Naive B cell (primary cell): ENCODE data around the gene WDR46. TPM values are rescaled to one million over a fixed set of nuclear protein-coding genes. Genes with fewer than 3 reads are reported as not detected.

Experiments
- ATAC-seq, 2 donors: fragments of 150-1000 bp; cut with Tn5 transposase; 2 replicates each; pipeline ENCODE4 v1.10.0; 2021; ENCODE audit warnings: low read depth in 2 of 2, mild to moderate bottlenecking in 2 of 2, moderate library complexity in 2 of 2
- DNase-seq: peaks from one replicate; pipeline ENCODE4 v3.0.0; 2022
- H3K27ac Mint-ChIP-seq, 6 donors: one replicate each; pipeline ENCODE4 v1.8.0; 2020 to 2022; ENCODE audit warnings: mild to moderate bottlenecking in 6 of 6, mixed read lengths in 6 of 6, moderate library complexity in 5 of 6, inconsistent platforms in 2 of 6
- H3K27me3 Mint-ChIP-seq, 3 donors: one replicate each; pipeline ENCODE4 v1.8.0; 2021 to 2022; ENCODE audit warnings: mixed read lengths in 3 of 3, mild to moderate bottlenecking in 1 of 3
- H3K36me3 Mint-ChIP-seq, 2 donors: one replicate each; pipeline ENCODE4 v1.8.0; 2020 to 2022; ENCODE audit warnings: mixed read lengths in 2 of 2, inconsistent platforms in 1 of 2, mild to moderate bottlenecking in 1 of 2
- H3K4me1 Mint-ChIP-seq, 3 donors: one replicate each; pipeline ENCODE4 v1.8.0; 2020 to 2022; ENCODE audit warnings: mixed read lengths in 3 of 3, inconsistent platforms in 1 of 3, mild to moderate bottlenecking in 1 of 3, moderate library complexity in 1 of 3
- H3K4me3 Mint-ChIP-seq, 8 donors: one replicate each; pipeline ENCODE4 v1.8.0; 2020 to 2022; ENCODE audit warnings: mild to moderate bottlenecking in 8 of 8, mixed read lengths in 8 of 8, moderate library complexity in 8 of 8, inconsistent platforms in 2 of 8
- H3K9me3 Mint-ChIP-seq, 7 donors: one replicate each; pipeline ENCODE4 v1.8.0; 2020 to 2022; ENCODE audit warnings: mixed read lengths in 7 of 7, mild to moderate bottlenecking in 5 of 7, inconsistent platforms in 2 of 7, moderate library complexity in 1 of 7
- polyA plus RNA-seq, 6 donors: library from polyadenylated mRNA; unstranded; fragments of 300-500 nt; fragmentation: Illumina TruSeq; gene quantifications; one replicate each; pipeline ENCODE4 v1.2.3, GENCODE V29; 2021; ENCODE audit warnings: low read depth in 6 of 6

The WDR46 gene
- polyA plus RNA-seq, 6 donors from 2014 or later: 50.5 to 78.0 (median 59.3) TPM

DNA sequence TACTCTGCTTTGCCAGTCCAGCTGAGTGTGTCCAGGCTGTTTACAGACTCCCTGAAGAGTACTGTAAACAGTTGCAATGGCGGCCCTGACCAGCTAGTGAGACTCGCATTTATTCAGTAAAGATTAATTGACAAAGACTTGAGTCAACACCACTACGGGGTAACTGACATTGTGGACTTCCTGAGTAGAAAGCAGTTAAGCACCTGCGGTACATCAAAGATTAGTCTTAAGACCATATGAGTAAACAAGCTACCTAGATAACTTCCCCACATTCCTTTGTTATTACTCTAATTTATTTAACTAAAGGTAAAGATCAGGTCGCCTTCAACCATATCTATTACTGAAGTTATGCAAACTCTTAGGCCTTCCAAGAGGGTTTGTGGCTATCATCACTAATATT is 30.0 kb downstream of the WDR46 start:
- no peaks in the 10 kb centered on the region for H3K9me3 Mint-ChIP-seq
- H3K4me1 Mint-ChIP-seq: peaks cover 0 to 5% (median under 1%) of the 10 kb centered on the region in 3 donors
- DNase-seq (no peak), ATAC-seq (no peak)
- H3K27me3 Mint-ChIP-seq: no peaks in the 10 kb centered on the region
- H3K36me3 Mint-ChIP-seq: peaks cover 0 to 7% of the 10 kb centered on the region in 2 donors
- no peak overlapping the region for H3K27ac Mint-ChIP-seq
- H3K4me3 Mint-ChIP-seq: no peak overlapping the region

DNA sequence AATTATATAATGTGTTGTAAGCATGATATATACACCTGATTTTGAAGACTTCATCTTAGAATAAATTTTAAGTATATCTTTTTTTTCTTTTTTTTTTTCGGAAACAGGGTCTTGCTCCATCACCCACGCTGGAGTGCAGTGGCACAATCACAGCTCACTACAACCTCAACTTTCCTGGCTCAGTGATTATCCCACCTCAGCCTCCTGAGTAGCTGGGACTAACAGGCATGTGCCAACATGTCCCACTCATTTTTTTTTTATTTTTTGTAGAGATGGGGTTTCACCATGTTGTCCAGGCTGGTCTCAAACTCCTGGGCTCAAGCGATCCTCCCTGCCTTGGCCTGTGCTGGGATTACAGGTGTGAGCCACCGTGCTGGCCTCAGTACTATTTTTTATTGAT is 34.4 kb downstream of the WDR46 start:
- H3K27me3 Mint-ChIP-seq: no peaks in the 10 kb centered on the region

DNA sequence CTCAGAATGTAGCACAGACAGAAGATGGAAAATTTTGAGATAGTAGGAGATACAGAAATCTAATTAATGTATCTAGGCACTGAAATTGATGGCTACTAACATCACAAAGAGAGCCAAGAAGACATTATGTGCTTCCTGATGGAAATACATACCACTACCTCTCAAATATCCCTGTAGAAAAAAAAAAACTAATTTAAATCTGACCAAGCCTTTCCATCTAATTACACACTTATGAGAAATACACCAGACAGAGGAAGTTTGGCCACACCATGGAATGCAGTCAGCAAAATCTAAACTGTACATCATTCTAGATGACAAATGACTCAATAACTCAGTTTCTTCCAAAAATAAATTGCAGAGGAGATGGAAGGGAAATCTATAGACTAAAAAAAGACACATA is 36.3 kb downstream of the WDR46 start:
- peaks cover 5 to 7% of the 10 kb centered on the region in 2 donors for H3K36me3 Mint-ChIP-seq
- no peak for ATAC-seq
- no peaks in the 10 kb centered on the region for H3K9me3 Mint-ChIP-seq
- no peak for DNase-seq
- H3K27ac Mint-ChIP-seq: peak overlapping the region in 1 of 6 donors; percentile 71
- peaks cover 20 to 40% (median 37%) of the 10 kb centered on the region in 3 donors for H3K4me1 Mint-ChIP-seq
- no peak overlapping the region for H3K4me3 Mint-ChIP-seq
- H3K27me3 Mint-ChIP-seq: no peaks in the 10 kb centered on the region

More for the DNA sequence above, 34.4 kb downstream of the WDR46 start:
- Mint-ChIP-seq H3K4me3 (no peak overlapping the region), H3K27ac (no peak overlapping the region), H3K4me1 (peaks cover 13 to 21% (median 19%) of the 10 kb centered on the region in 3 donors), H3K9me3 (no peaks in the 10 kb centered on the region), H3K36me3 (peaks cover 5 to 7% of the 10 kb centered on the region in 2 donors)
- DNase-seq (no peak), ATAC-seq (no peak)

DNA sequence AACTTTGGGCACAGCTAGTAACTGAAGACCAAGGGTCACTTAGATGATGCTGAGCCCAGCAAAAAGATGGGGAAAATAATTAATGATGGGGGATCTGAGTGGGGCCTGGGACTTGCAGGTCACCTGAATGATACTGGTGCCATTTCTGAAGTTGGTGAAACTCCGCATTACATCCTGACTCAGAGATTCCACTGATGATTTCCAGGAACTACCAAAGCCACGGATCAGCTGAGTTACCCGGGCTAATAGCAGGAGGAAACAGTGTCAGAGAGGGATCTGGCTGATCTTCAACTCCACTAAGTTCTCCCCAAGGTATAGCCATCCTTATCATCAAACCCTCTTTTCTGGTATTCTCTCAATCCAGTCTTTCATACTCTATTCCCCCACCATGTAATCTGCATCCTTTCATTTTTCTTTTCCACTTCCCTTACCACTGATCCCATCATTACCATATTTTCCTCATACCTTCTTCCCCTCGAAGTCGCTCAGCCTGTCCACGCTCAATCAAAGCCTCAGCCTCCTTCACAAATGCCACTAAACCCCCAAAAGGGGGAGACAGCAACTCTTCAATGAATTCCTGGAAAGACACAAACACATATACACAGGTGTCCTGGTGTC is 37.5 kb downstream of the WDR46 start:
- no peak for ATAC-seq
- Mint-ChIP-seq H3K27ac (peak overlapping the region in 1 of 6 donors; percentile 74), H3K4me1 (peaks cover 20 to 40% (median 38%) of the 10 kb centered on the region in 3 donors), H3K4me3 (peak overlapping the region in 3 of 8 donors; percentile 35 to 71 (median 66)), H3K27me3 (peaks cover 0 to 3% (median 0%) of the 10 kb centered on the region in 3 donors), H3K9me3 (no peaks in the 10 kb centered on the region), H3K36me3 (peaks cover 5 to 7% of the 10 kb centered on the region in 2 donors)
- no peak for DNase-seq

DNA sequence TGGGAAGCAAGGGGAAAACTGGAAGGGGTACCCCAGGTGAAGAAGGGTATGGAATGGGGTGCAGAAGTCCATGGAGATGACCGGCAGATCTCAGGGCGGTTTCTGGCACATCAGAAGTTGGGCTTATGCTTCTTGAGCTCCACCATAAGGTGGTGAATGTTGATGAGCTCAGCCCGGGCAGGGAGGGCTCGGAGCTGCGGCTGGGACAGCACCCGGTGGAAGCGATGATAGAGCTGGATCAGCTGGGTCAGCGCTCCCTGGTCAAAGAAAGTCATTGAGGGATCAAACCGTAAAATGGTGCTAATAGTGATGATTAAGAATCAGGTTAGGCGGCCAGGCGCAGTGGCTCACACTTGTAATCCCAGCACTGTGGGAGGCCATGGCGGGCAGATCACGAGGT is 38.3 kb downstream of the WDR46 start:
- no peak for DNase-seq
- Mint-ChIP-seq H3K4me3 (peak overlapping the region in 5 of 8 donors; percentile 70 to 95 (median 92)), H3K9me3 (no peaks in the 10 kb centered on the region), H3K4me1 (peaks cover 20 to 40% (median 38%) of the 10 kb centered on the region in 3 donors), H3K27me3 (peaks cover 0 to 4% (median 0%) of the 10 kb centered on the region in 3 donors), H3K36me3 (peaks cover 5 to 7% of the 10 kb centered on the region in 2 donors), H3K27ac (peak overlapping the region in 3 of 6 donors; percentile 29 to 91 (median 87))
- no peak for ATAC-seq

DNA sequence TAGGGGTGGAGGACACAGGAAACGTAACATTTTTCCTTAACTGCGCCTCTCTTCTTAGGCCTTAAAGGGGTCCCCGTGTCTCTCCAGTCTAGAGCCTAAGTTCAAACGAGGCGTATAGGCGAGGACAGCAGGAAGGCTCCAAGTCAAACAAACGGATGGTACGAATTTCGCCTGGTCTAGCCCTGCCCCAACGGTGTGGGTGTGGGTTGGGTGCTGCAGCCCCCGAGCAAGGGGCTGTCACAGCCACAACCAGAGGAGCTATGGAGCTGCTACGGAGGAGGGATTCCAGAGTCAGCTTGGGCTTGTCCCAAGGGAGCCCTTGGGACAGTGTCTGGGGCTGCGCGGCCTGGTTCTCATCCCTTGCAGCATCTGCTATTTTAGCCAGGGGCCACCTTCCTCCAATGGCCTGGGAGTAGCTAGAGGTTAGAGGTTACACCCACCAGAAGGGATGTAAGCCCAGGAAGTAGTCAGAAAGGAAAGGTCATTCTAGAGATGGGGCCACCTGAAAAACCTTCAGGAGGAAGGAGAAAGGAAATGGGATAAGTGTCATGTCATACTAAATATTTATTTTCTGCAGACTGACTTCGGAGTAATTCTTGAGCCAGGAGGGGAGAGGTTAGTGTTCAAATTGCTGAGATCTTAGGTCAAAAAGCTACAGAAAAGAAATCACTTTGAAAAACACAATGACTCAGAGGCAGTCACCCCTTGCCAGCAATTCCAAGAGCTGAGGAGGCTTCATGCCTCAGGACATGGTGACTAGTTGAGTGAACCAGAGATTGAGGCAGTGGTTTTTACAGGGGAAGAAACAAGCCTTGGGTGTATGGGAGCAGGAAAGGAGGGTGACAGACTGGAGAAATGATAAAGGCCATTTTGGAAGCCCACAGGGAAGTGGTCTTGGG is 39.1 kb downstream of the WDR46 start:
- DNase-seq (no peak), ATAC-seq (no peak)
- peaks cover 5 to 7% of the 10 kb centered on the region in 2 donors for H3K36me3 Mint-ChIP-seq
- peaks cover 0 to 4% (median 0%) of the 10 kb centered on the region in 3 donors for H3K27me3 Mint-ChIP-seq
- H3K27ac Mint-ChIP-seq: peak overlapping the region; percentile 83 to 99 (median 95)
- no peaks in the 10 kb centered on the region for H3K9me3 Mint-ChIP-seq
- peaks cover 20 to 40% (median 38%) of the 10 kb centered on the region in 3 donors for H3K4me1 Mint-ChIP-seq
- peak overlapping the region; percentile 89 to 95 (median 92) for H3K4me3 Mint-ChIP-seq

DNA sequence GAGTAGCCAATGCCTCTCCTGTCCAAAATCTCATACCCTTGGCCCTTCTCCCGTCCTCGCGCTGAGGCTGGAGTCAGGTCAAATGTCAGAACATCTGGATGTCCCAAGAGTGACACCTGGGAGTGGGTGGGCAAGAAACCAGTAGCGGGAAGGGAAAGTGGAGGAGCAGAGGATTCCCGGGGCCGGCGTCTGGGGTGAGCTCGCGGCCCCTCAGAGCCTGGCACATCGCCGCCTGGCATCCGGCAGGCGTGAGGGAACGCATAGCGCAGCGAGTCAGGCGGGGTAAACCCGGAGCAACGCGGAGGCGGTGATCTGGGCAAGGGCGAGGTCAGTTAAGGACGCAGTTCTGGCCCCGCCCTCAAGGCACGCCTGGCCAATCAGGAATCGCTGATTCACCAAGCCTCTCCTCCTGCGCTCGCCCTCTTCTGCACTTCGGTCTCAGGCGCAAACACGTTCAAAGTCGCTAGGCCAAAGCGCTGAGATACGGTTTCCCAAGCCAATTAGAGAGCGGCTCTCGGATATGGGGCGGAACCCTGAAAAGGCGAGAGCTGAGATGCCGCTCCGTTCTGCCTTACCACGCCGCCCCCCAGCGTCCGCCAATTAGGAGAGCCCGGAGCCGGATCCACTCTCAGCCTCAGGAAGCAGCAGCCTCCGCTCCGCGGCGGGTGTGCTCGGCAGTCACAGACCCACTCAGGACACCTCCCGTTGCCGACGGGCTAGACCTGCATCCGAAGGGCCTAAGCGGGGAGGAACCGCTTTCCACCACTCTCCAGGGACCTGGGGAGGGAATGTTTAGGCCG is 39.9 kb downstream of the WDR46 start:
- DNase-seq (peak; percentile 95), ATAC-seq (peak; percentile 86)
- peaks cover 0 to 4% (median 0%) of the 10 kb centered on the region in 3 donors for H3K27me3 Mint-ChIP-seq
- peaks cover 5 to 7% of the 10 kb centered on the region in 2 donors for H3K36me3 Mint-ChIP-seq
- H3K9me3 Mint-ChIP-seq: no peaks in the 10 kb centered on the region
- peaks cover 20 to 40% (median 38%) of the 10 kb centered on the region in 3 donors for H3K4me1 Mint-ChIP-seq
- peak overlapping the region; percentile 89 to 95 (median 92) for H3K4me3 Mint-ChIP-seq
- H3K27ac Mint-ChIP-seq: peak overlapping the region; percentile 91 to 99 (median 97)

DNA sequence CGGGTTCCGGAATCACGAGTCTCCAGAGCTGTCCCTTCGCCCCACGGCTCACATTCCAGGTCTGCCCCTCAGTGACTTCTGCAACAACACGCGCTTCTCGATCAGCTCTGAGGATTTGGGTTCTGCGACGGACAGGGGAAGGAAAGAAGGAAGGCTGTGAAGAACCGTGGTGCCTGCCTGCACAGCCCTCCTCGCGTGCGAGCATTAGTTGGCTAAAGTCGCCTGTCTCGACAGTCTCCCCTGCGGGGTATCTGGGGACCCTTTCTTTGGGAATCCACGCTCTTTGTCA is 40.5 kb downstream of the WDR46 start:
- ATAC-seq (peak; percentile 21 to 22), DNase-seq (no peak)
- Mint-ChIP-seq H3K27me3 (peaks cover 0 to 4% (median 0%) of the 10 kb centered on the region in 3 donors), H3K9me3 (no peaks in the 10 kb centered on the region), H3K4me3 (peak overlapping the region; percentile 89 to 95 (median 92)), H3K36me3 (peaks cover 5 to 7% of the 10 kb centered on the region in 2 donors), H3K27ac (peak overlapping the region; percentile 91 to 99 (median 97)), H3K4me1 (peaks cover 20 to 40% (median 38%) of the 10 kb centered on the region in 3 donors)

DNA sequence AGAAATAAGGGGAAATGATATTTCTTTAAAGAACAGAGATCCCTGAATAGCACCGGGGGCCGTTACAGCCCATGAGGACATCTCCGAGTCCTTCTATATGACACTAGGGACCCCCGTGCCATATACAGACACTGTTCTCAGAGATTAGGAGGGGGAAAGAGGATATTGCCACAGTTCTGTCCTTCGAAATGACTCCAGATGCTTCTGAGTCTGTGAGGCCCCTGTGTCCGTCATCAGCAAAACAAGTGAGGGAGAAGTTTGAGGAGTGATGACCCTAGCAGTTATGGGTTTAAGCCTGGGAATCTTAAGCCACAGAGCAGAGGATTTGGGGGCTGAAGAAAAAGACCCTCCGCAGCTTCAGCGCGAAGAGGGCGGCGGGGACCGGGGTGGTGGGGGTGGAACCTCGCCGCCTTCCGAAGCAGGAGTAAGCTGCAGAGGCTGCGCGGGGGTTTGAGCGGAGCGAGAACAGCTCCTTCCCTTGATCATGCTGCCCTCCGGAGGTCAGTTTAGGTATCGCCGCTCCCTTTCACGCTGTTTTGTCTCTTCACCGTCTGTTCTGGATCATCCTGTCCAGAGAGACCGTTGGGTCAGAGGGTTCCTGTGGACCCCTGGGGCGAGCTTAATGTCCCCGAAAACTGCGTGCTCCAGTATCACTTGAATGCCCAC is 40.9 kb downstream of the WDR46 start:
- ATAC-seq (peak; percentile 41 to 44), DNase-seq (peak; percentile 87)
- peak overlapping the region; percentile 91 to 99 (median 97) for H3K27ac Mint-ChIP-seq

DNA sequence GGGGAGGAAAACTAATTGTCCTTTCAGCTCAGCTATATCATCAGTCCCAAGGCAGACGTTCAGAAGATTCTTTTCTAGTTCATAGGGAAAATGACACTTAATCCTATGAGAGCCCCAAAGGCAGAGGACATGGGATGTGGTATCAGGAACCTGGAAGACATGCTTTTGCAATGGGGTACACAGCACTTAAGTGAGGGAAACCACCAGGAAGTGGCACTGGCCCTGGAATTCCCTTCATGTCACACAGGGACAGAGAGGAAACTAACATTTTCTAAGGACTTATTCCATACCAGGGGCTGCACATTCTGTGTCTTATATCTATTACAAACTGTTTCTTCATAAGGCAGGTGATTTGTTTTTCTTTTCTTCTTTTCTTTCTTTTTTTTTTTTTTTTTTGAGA is 45.6 kb downstream of the WDR46 start:
- Mint-ChIP-seq H3K4me1 (peaks cover 6 to 8% (median 7%) of the 10 kb centered on the region in 3 donors), H3K36me3 (no peaks in the 10 kb centered on the region), H3K4me3 (no peak overlapping the region), H3K27me3 (peaks cover 21 to 31% (median 26%) of the 10 kb centered on the region in 3 donors), H3K27ac (peak overlapping the region in 2 of 6 donors; percentile 30 to 67), H3K9me3 (no peaks in the 10 kb centered on the region)
- ATAC-seq (no peak), DNase-seq (no peak)

More for the DNA sequence above, 40.9 kb downstream of the WDR46 start:
- peaks cover 0 to 4% (median 4%) of the 10 kb centered on the region in 3 donors for H3K27me3 Mint-ChIP-seq
- peaks cover 20 to 40% (median 38%) of the 10 kb centered on the region in 3 donors for H3K4me1 Mint-ChIP-seq
- H3K36me3 Mint-ChIP-seq: peaks cover 5 to 7% of the 10 kb centered on the region in 2 donors
- H3K9me3 Mint-ChIP-seq: no peaks in the 10 kb centered on the region
- H3K4me3 Mint-ChIP-seq: peak overlapping the region; percentile 89 to 95 (median 92)

DNA sequence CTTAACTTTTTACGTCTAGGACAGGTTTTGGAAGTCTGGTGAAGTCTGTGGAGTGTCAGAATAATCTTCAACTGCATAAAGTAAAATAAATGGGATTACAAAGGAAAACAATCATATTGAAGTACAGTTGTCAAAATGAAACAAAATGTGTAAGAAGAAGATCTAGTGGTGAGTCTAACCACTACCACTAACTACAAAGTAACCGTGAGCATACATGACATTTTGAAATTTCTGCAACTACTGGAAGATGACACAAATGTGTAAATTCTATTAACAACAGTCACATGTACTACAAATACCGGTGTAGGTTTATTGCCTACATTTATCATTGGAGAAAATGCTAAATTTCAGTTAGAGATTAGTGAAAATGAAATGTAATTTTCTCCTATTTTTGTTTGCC is 47.1 kb downstream of the WDR46 start:
- DNase-seq: no peak
- H3K9me3 Mint-ChIP-seq: no peaks in the 10 kb centered on the region
- no peaks in the 10 kb centered on the region for H3K36me3 Mint-ChIP-seq
- H3K4me3 Mint-ChIP-seq: no peak overlapping the region
- peaks cover 0 to 4% (median 0%) of the 10 kb centered on the region in 3 donors for H3K4me1 Mint-ChIP-seq
- ATAC-seq: no peak
- H3K27me3 Mint-ChIP-seq: peaks cover 24 to 45% (median 26%) of the 10 kb centered on the region in 3 donors
- H3K27ac Mint-ChIP-seq: no peak overlapping the region

DNA sequence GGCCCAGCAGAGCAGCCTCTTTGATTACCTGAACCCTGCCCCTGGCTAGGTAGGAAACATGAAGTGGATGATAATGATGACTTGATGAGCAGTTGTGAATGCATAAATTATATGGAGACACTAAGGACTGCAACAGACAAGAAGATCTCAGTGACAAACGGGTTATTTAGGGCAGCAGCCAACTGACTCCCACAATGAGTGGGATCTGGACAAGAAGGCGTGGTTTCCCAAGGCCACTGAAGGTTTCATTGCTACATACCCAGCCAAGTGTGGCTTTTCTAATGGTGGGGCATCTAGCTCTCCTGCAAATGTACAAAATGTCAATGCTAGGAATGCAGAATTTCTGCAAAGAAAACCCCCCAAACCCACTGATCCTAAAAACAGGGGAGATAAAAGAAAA is 51.3 kb downstream of the WDR46 start:
- Mint-ChIP-seq H3K9me3 (no peaks in the 10 kb centered on the region), H3K4me3 (no peak overlapping the region), H3K27ac (no peak overlapping the region), H3K36me3 (no peaks in the 10 kb centered on the region), H3K4me1 (peaks cover 0 to 4% (median 0%) of the 10 kb centered on the region in 3 donors), H3K27me3 (peaks cover 40 to 71% (median 48%) of the 10 kb centered on the region in 3 donors)
- no peak for ATAC-seq
- DNase-seq: no peak
